Neural cell (in vitro differentiated cells): Measurements from ENCODE around the gene ADD1. TPM values are rescaled to one million over a fixed set of nuclear protein-coding genes. Genes with fewer than 3 reads are reported as not detected.

ENCODE experiments used
- H2AFZ ChIP-seq: fragments of 200-600, 300-800 bp; sonication (generic), shearing (Covaris generic); 2 replicates; pipeline ENCODE4 v1.6.0; 2014; ENCODE audit warnings: low read depth, mild to moderate bottlenecking, antibody characterized with exemption, low read length, moderate library complexity
- H3F3A ChIP-seq: fragments of 200-600 bp; shearing (Covaris generic); 2 replicates; pipeline ENCODE4 v1.6.1; 2016; ENCODE audit warnings: mild to moderate bottlenecking, moderate library complexity, mixed read lengths, antibody characterized with exemption, low read length; ENCODE audit not compliant: insufficient read depth, poor library complexity, severe bottlenecking
- H3K27ac ChIP-seq: fragments of 200-600, 300-800 bp; sonication (generic), shearing (Covaris generic); 2 replicates; pipeline ENCODE4 v1.5.1; 2014; ENCODE audit warnings: mild to moderate bottlenecking, low read length, moderate library complexity
- H3K27me3 ChIP-seq: fragments of 300-800, 200-600 bp; sonication (generic), shearing (Covaris generic); 2 replicates; pipeline ENCODE4 v1.6.0; 2014; ENCODE audit warnings: mild to moderate bottlenecking, low read depth, low read length, moderate library complexity; ENCODE audit not compliant: insufficient read depth
- H3K36me3 ChIP-seq: fragments of 300-800, 200-600 bp; sonication (generic), shearing (Covaris generic); 2 replicates; pipeline ENCODE4 v1.5.1; 2014; ENCODE audit warnings: mild to moderate bottlenecking, antibody characterized with exemption, low read length, moderate library complexity; ENCODE audit not compliant: insufficient read depth
- H3K4me2 ChIP-seq: fragments of 300-800, 200-600 bp; sonication (generic), shearing (Covaris generic); 2 replicates; pipeline ENCODE4 v1.6.0; 2014; ENCODE audit warnings: mild to moderate bottlenecking, low read length
- H3K4me3 ChIP-seq: fragments of 300-800, 200-600 bp; sonication (generic), shearing (Covaris generic); 2 replicates; pipeline ENCODE4 v1.5.1; 2014; ENCODE audit warnings: mild to moderate bottlenecking, low read length, moderate library complexity
- H3K79me2 ChIP-seq: fragments of 200-600 bp; shearing (Covaris generic); replicated peaks from 2 replicates; pipeline ENCODE4 v1.6.0; 2014; ENCODE audit warnings: mild to moderate bottlenecking, low read length, moderate library complexity; ENCODE audit not compliant: insufficient read depth
- H3K9ac ChIP-seq: fragments of 300-800, 200-600 bp; sonication (generic), shearing (Covaris generic); 2 replicates; pipeline ENCODE4 v1.6.1; 2016; ENCODE audit warnings: mild to moderate bottlenecking, low read length, mixed read lengths
- H3K9me2 ChIP-seq: fragments of 200-600 bp; shearing (Covaris generic); 2 replicates; pipeline ENCODE4 v1.6.1; 2016; ENCODE audit warnings: mild to moderate bottlenecking, low read length, mixed read lengths; ENCODE audit not compliant: insufficient read depth
- H3K9me3 ChIP-seq: fragments of 200-600, 300-800 bp; sonication (generic), shearing (Covaris generic); 2 replicates; pipeline ENCODE4 v1.6.1; 2016; ENCODE audit warnings: mild to moderate bottlenecking, mixed run types, low read length, moderate library complexity, mixed read lengths
- H4K20me1 ChIP-seq: fragments of 200-600 bp; shearing (Covaris generic); 2 replicates; pipeline ENCODE4 v1.6.1; 2016; ENCODE audit warnings: mild to moderate bottlenecking, mixed run types; ENCODE audit not compliant: insufficient read depth
- CTCF ChIP-seq: fragments of 450-650 bp; IDR thresholded peaks from 2 replicates; pipeline ENCODE4 v1.5.1; 2014; ENCODE audit warnings: antibody characterized with exemption, mild to moderate bottlenecking, moderate library complexity; ENCODE audit not compliant: poor library complexity, severe bottlenecking
- EP300 ChIP-seq: fragments of 450-650 bp; conservative IDR thresholded peaks from 2 replicates; pipeline ENCODE4 v1.6.1; 2014; ENCODE audit warnings: antibody characterized with exemption, mild to moderate bottlenecking, moderate library complexity; ENCODE audit not compliant: poor library complexity, severe bottlenecking
- EZH2 ChIP-seq: fragments of 200-600, 300-800 bp; shearing (Covaris generic), sonication (generic); IDR thresholded peaks from 2 replicates; pipeline ENCODE4 v1.6.1; 2014; ENCODE audit warnings: antibody characterized with exemption, low read length, borderline replicate concordance, mild to moderate bottlenecking; ENCODE audit not compliant: insufficient read depth, poor library complexity, severe bottlenecking
- MXI1 ChIP-seq: fragments of 450-650 bp; conservative IDR thresholded peaks from 2 replicates; pipeline ENCODE4 v1.6.1; 2014; ENCODE audit warnings: antibody characterized with exemption, mild to moderate bottlenecking; ENCODE audit not compliant: poor library complexity, severe bottlenecking
- POLR2AphosphoS5 ChIP-seq: IDR thresholded peaks from 2 replicates; pipeline ENCODE4 v1.6.1; 2012
- RAD21 ChIP-seq: fragments of 450-650 bp; conservative IDR thresholded peaks from 2 replicates; pipeline ENCODE4 v1.6.1; 2014; ENCODE audit warnings: antibody characterized with exemption, mild to moderate bottlenecking, moderate library complexity
- REST ChIP-seq: IDR thresholded peaks from 2 replicates; pipeline ENCODE4 v1.6.1; 2012; ENCODE audit warnings: borderline replicate concordance
- SMC3 ChIP-seq: fragments of 450-650 bp; conservative IDR thresholded peaks from 2 replicates; pipeline ENCODE4 v1.6.1; 2014; ENCODE audit warnings: antibody characterized with exemption, mild to moderate bottlenecking, moderate library complexity; ENCODE audit not compliant: poor library complexity
- TAF1 ChIP-seq: IDR thresholded peaks from 2 replicates; pipeline ENCODE4 v1.6.1; 2012; ENCODE audit warnings: low read depth
- polyA plus RNA-seq: library from polyadenylated mRNA; depleted of rRNA; stranded (reverse); fragments of >200 nt; gene quantifications from 2 replicates; pipeline ENCODE4 v1.2.3, GENCODE V29; 2014

ADD1 gene
- polyA plus RNA-seq, 1 donor from 2014 or later = 190 TPM

GRCh38 chr4:2913168-2913567, 69.5 kb downstream of the ADD1 start:
- TF ChIP-seq CTCF (no peak), EZH2 (no peak), POLR2AphosphoS5 (no peak), TAF1 (no peak)
- Histone ChIP-seq H4K20me1 (no peaks in the 10 kb centered on the region), H3K27ac (no peak overlapping the region)

GRCh38 chr4:2914256-2915126, 70.8 kb downstream of the ADD1 start:
- no peaks in the 10 kb centered on the region for H3K9me2 ChIP-seq
- H3K36me3 ChIP-seq = peaks cover 11% of the 10 kb centered on the region
- no peak overlapping the region for H3K9ac ChIP-seq
- no peaks in the 10 kb centered on the region for H4K20me1 ChIP-seq
- no peaks in the 10 kb centered on the region for H3K9me3 ChIP-seq
- no peak overlapping the region for H3K4me2 ChIP-seq
- no peak overlapping the region for H2AFZ ChIP-seq
- H3K27me3 ChIP-seq = no peaks in the 10 kb centered on the region
- H3K27ac ChIP-seq = no peak overlapping the region
- TF ChIP-seq POLR2AphosphoS5 = no peak
- no peak for TF ChIP-seq REST
- TF ChIP-seq TAF1 = no peak
- TF ChIP-seq EP300 = no peak
- TF ChIP-seq RAD21 = no peak
- no peak for TF ChIP-seq EZH2
- no peak for TF ChIP-seq MXI1
- TF ChIP-seq CTCF = no peak
- TF ChIP-seq SMC3 = no peak
- H3K4me3 ChIP-seq = no peak overlapping the region
- H3K79me2 ChIP-seq = no peaks in the 10 kb centered on the region
- no peaks in the 10 kb centered on the region for H3F3A ChIP-seq

More at GRCh38 chr4:2913168-2913567, 69.5 kb downstream of the ADD1 start:
- Histone ChIP-seq H3K4me3 (no peak overlapping the region), H3K27me3 (no peaks in the 10 kb centered on the region), H3K9me3 (no peaks in the 10 kb centered on the region), H3K9ac (no peak overlapping the region), H3K9me2 (no peaks in the 10 kb centered on the region), H3K36me3 (peaks cover 11% of the 10 kb centered on the region), H3K4me2 (no peak overlapping the region), H2AFZ (no peak overlapping the region), H3K79me2 (no peaks in the 10 kb centered on the region), H3F3A (no peaks in the 10 kb centered on the region)
